Measurements from ENCODE around the gene UGT1A7.

Gene UGT1A7

GRCh38 chr2:233819884-233820773 lies 138.4 kb downstream of the UGT1A7 start:
- DNase-seq = no peak

- DNase-seq = no peak
Observed at GRCh38 chr2:233820774-233821105, 139.0 kb downstream of the UGT1A7 start.

- no peak for DNase-seq
Observed at GRCh38 chr2:233821196-233821595, 139.5 kb downstream of the UGT1A7 start.

- no peak for DNase-seq
Observed at GRCh38 chr2:233821709-233822100, 140.0 kb downstream of the UGT1A7 start.

- DNase-seq = no peak
Observed at GRCh38 chr2:233822101-233822771, 140.5 kb downstream of the UGT1A7 start.
